GM23338 (cell line): ENCODE results near the gene TMEM144. TPM values are rescaled to one million over a fixed set of nuclear protein-coding genes. Genes with fewer than 3 reads are reported as not detected.

Experiments
- ATAC-seq: fragments of 200-7000 bp; cut with Tn5 transposase; 3 replicates; pipeline ENCODE4 v1.9.1; 2020
- DNase-seq: peaks from one replicate; pipeline ENCODE4 v3.0.0-alpha.2; 2015; ENCODE audit warnings: low spot score
- H2AFZ ChIP-seq: fragments of 200-600 bp; sonication (generic); 2 replicates; pipeline ENCODE4 v1.8.0; 2016; ENCODE audit warnings: antibody characterized with exemption, mild to moderate bottlenecking, moderate library complexity
- H3F3A ChIP-seq: fragments of 200-600 bp; sonication (generic); replicated peaks from 2 replicates; pipeline ENCODE4 v1.8.0; 2017; ENCODE audit warnings: antibody characterized with exemption, mixed run types, low read depth
- H3K27ac ChIP-seq: fragments of 200-600 bp; sonication (generic); 2 replicates; pipeline ENCODE4 v1.6.1; 2016; ENCODE audit warnings: low read depth
- H3K27me3 ChIP-seq: fragments of 200-600 bp; sonication (generic); 2 replicates; pipeline ENCODE4 v1.8.0; 2016; ENCODE audit warnings: mild to moderate bottlenecking, mixed run types, moderate library complexity; ENCODE audit not compliant: insufficient read depth
- H3K36me3 ChIP-seq: fragments of 200-600 bp; sonication (generic); 2 replicates; pipeline ENCODE4 v1.8.0; 2016; ENCODE audit warnings: mild to moderate bottlenecking; ENCODE audit not compliant: insufficient read depth
- H3K4me1 ChIP-seq: fragments of 200-600 bp; sonication (generic); 2 replicates; pipeline ENCODE4 v1.8.0; 2016; ENCODE audit warnings: mild to moderate bottlenecking, moderate library complexity; ENCODE audit not compliant: insufficient read depth
- H3K4me2 ChIP-seq: fragments of 200-600 bp; sonication (generic); 2 replicates; pipeline ENCODE4 v1.7.1; 2017; ENCODE audit warnings: mixed run types
- H3K4me3 ChIP-seq: fragments of 200-600 bp; sonication (generic); 2 replicates; pipeline ENCODE4 v1.6.1; 2016; ENCODE audit warnings: mixed run types
- H3K79me2 ChIP-seq: fragments of 200-600 bp; sonication (generic); replicated peaks from 2 replicates; pipeline ENCODE4 v1.8.0; 2017; ENCODE audit warnings: mild to moderate bottlenecking; ENCODE audit not compliant: insufficient read depth
- H3K9me2 ChIP-seq: fragments of 200-600 bp; sonication (generic); 2 replicates; pipeline ENCODE4 v1.8.0; 2017; ENCODE audit not compliant: insufficient read depth
- H4K20me1 ChIP-seq: fragments of 200-600 bp; sonication (generic); replicated peaks from 2 replicates; pipeline ENCODE4 v1.8.0; 2017; ENCODE audit warnings: mild to moderate bottlenecking; ENCODE audit not compliant: insufficient read depth
- H3K27ac Mint-ChIP-seq: 2 replicates; pipeline ENCODE4 v1.8.0; 2020; ENCODE audit warnings: inconsistent platforms, mild to moderate bottlenecking, moderate library complexity, mixed read lengths
- H3K27me3 Mint-ChIP-seq: 3 replicates; pipeline ENCODE4 v1.8.0; 2022; ENCODE audit warnings: low read depth, mild to moderate bottlenecking, moderate library complexity, mixed read lengths, inconsistent platforms; ENCODE audit not compliant: insufficient read depth, poor library complexity
- H3K36me3 Mint-ChIP-seq: 3 replicates; pipeline ENCODE4 v1.8.0; 2021; ENCODE audit warnings: low read depth, mild to moderate bottlenecking, inconsistent platforms, moderate library complexity, mixed read lengths
- H3K4me1 Mint-ChIP-seq: 3 replicates; pipeline ENCODE4 v1.8.0; 2020; ENCODE audit warnings: mild to moderate bottlenecking, inconsistent platforms, mixed read lengths
- H3K4me3 Mint-ChIP-seq: 3 replicates; pipeline ENCODE4 v1.8.0; 2021; ENCODE audit warnings: moderate library complexity, mild to moderate bottlenecking, inconsistent platforms, mixed read lengths
- H3K9me3 Mint-ChIP-seq: 3 replicates; pipeline ENCODE4 v1.8.0; 2020; ENCODE audit warnings: moderate library complexity, mild to moderate bottlenecking, inconsistent platforms, mixed read lengths
- CREB1 ChIP-seq: fragments of 250-450 bp; sonication (Bioruptor Pico); IDR thresholded peaks from 2 replicates; pipeline ENCODE4 v1.5.0; 2020; ENCODE audit warnings: low read depth, mild to moderate bottlenecking, moderate library complexity
- CTCF ChIP-seq, 2 experiments: fragments of 200-600 bp in 1 of 2; sonication (generic) in 1 of 2; conservative IDR thresholded peaks; 2 replicates each; pipeline versions ENCODE4 v1.5.1 to v1.6.1; 2016 to 2017; ENCODE audit warnings: antibody characterized with exemption in 2 of 2, low read depth in 2 of 2, mild to moderate bottlenecking in 2 of 2, moderate library complexity in 1 of 2
- EZH2 ChIP-seq: fragments of 200-600 bp; sonication (generic); IDR thresholded peaks from one replicate; pipeline ENCODE4 v1.8.0; 2017; ENCODE audit warnings: antibody characterized with exemption, mild to moderate bottlenecking, low read depth; ENCODE audit not compliant: unreplicated experiment
- EZH2phosphoT487 ChIP-seq: fragments of 200-600 bp; sonication (generic); IDR thresholded peaks from one replicate; pipeline ENCODE4 v1.8.1; 2018; ENCODE audit warnings: antibody characterized with exemption; ENCODE audit not compliant: unreplicated experiment
- NANOG ChIP-seq: IDR thresholded peaks from 2 replicates; pipeline ENCODE4 v1.6.1; 2016; ENCODE audit warnings: antibody characterized with exemption, borderline replicate concordance
- POLR2AphosphoS5 ChIP-seq: IDR thresholded peaks from 2 replicates; pipeline ENCODE4 v1.6.1; 2016; ENCODE audit warnings: antibody characterized with exemption, low read depth
- ZNF114 ChIP-seq: fragments of 250-450 bp; sonication (Bioruptor Pico); IDR thresholded peaks from 2 replicates; pipeline ENCODE4 v1.5.0; 2020; ENCODE audit warnings: mild to moderate bottlenecking, moderate library complexity
- ZNF462 ChIP-seq: fragments of 250-450 bp; sonication (Bioruptor Pico); IDR thresholded peaks from 2 replicates; pipeline ENCODE4 v1.5.0; 2020; ENCODE audit warnings: mild to moderate bottlenecking, moderate library complexity
- long read RNA-seq: library from polyadenylated mRNA; unstranded; transcript quantifications from one replicate; pipeline ENCODE4 v2.0.0, GENCODE V29; 2020; ENCODE audit not compliant: unreplicated experiment
- polyA plus RNA-seq: library from polyadenylated mRNA; unstranded; fragments of >200 nt; fragmentation: Nextera tagmentation; extraction: Ambion mirVana; gene quantifications from 2 replicates; pipeline ENCODE4 v1.2.1, GENCODE V29; 2016
- total RNA-seq: library from RNA; depleted of rRNA; stranded (reverse); fragments of >200 nt; shearing (Covaris generic); gene quantifications from 2 replicates; pipeline ENCODE4 v1.2.3, GENCODE V29; 2014; rRNA removed

Gene TMEM144
- total RNA-seq (1.7 and 2.8 TPM in 2 replicates), polyA plus RNA-seq (0.75 and 1.3 TPM in 2 replicates)
- long read RNA-seq, partial matches to known transcripts: 1 of 1 reads
- long read RNA-seq, other reads (novel, unspliced or antisense): 0 of 1 reads

GRCh38 chr4:158209825-158210807 is at the start of gene TMEM144:
TSS of gene TMEM144 (plus strand) at chr4:158210486. CDS start at chr4:158212668, 2,182 bp downstream.
- no peaks in the 10 kb centered on the region; the same call in 2 of the 3 replicates for H3K9me3 Mint-ChIP-seq
- peak in 1 of 2 experiments; percentile 14; a peak in 1 of 4 replicates for TF ChIP-seq CTCF (conservative IDR thresholded peaks at IDR 0.05; ENCODE audit: low read depth in 2 of 2)
- peak; percentile 41; the same call in 1 of the 2 replicates for TF ChIP-seq CREB1 (CRISPR knock-in tag)
- peak; percentile 35; the same call in 1 of the 2 replicates for TF ChIP-seq POLR2AphosphoS5
- no peak for TF ChIP-seq NANOG
- no peak for TF ChIP-seq EZH2phosphoT487
- TF ChIP-seq EZH2: no peak
- TF ChIP-seq ZNF114 (CRISPR knock-in tag): no peak
- TF ChIP-seq ZNF462 (CRISPR knock-in tag): 0 out of 2 replicates have a peak, but pooled peaks have one; percentile 33
- no peak within 1 kb of the TSS for H3K27ac ChIP-seq

More at GRCh38 chr4:158209825-158210807, at the start of gene TMEM144:
- peak within 1 kb of the TSS; percentile 80 for H3K4me2 ChIP-seq
- peak within 1 kb of the TSS; percentile 93 for H3K27ac Mint-ChIP-seq
- no peaks in the 10 kb centered on the region for H3K9me2 ChIP-seq
- H3K36me3 Mint-ChIP-seq: no peaks in the 10 kb centered on the region
- DNase-seq (peak; percentile 92), ATAC-seq (peak; percentile 99)
- H2AFZ ChIP-seq: peak within 1 kb of the TSS; percentile 90
- H3K4me1 ChIP-seq: no peaks in the 10 kb centered on the region
- H3K36me3 ChIP-seq: no peaks in the 10 kb centered on the region
- H3K79me2 ChIP-seq: no peaks in the 10 kb centered on the region
- no peaks in the 10 kb centered on the region for H4K20me1 ChIP-seq
- H3K4me1 Mint-ChIP-seq: peaks cover 15% of the 10 kb centered on the region; the same call in 2 of the 3 replicates
- H3F3A ChIP-seq: no peaks in the 10 kb centered on the region
- H3K4me3 ChIP-seq: peak within 1 kb of the TSS; percentile 58
- peaks cover 2% of the 10 kb centered on the region for H3K27me3 Mint-ChIP-seq
- peak within 1 kb of the TSS; percentile 86 for H3K4me3 Mint-ChIP-seq
- no peaks in the 10 kb centered on the region for H3K27me3 ChIP-seq
